HS-5 (cell line): Measurements from ENCODE around the gene GABPB2.
"Not testable (repeated sequence)": the region's sequence is repeated elsewhere in the genome, so short reads cannot be mapped to it uniquely, and the experiment has no call there.

Experiments used
- DNase-seq: peaks from one replicate; pipeline ENCODE4 v3.0.0-alpha.2; 2012; ENCODE audit warnings: low read depth

Gene GABPB2

GRCh38 chr1:151060007-151060656 is 10.4 kb upstream of the GABPB2 start, which contains the start of gene MLLT11:
Gene MLLT11 (plus strand): TSS chr1:151060397. CDS start chr1:151067225, 6,828 bp downstream.
- no peak for DNase-seq

- DNase-seq, result no peak
Observed at GRCh38 chr1:151060657-151061421, 9.7 kb upstream of the GABPB2 start.

- DNase-seq, result no peak
Observed at GRCh38 chr1:151061704-151062103, 8.9 kb upstream of the GABPB2 start.

GRCh38 chr1:151062741-151063371 is 7.7 kb upstream of the GABPB2 start:
- no peak for DNase-seq

- DNase-seq, result no peak
Observed at GRCh38 chr1:151065089-151065645, 5.4 kb upstream of the GABPB2 start.

- DNase-seq, result no peak
Observed at GRCh38 chr1:151067185-151067584, 3.4 kb upstream of the GABPB2 start.

GRCh38 chr1:151069103-151069486 is 1.5 kb upstream of the GABPB2 start:
- DNase-seq, result no peak

GRCh38 chr1:151072224-151072623 is 1.7 kb downstream of the GABPB2 start:
- DNase-seq, result no peak

- DNase-seq, result no peak
Observed at GRCh38 chr1:151085953-151086559, 15.5 kb downstream of the GABPB2 start.

GRCh38 chr1:151097426-151097825 is 26.9 kb downstream of the GABPB2 start:
- not testable (repeated sequence) for DNase-seq

GRCh38 chr1:151098126-151098525 is 27.6 kb downstream of the GABPB2 start:
- DNase-seq, result no peak

GRCh38 chr1:151104630-151105029 is 34.1 kb downstream of the GABPB2 start:
- no peak for DNase-seq

- DNase-seq, result peak; percentile 43
Observed at GRCh38 chr1:151106894-151107293, 36.3 kb downstream of the GABPB2 start.

- DNase-seq, result no peak
Observed at GRCh38 chr1:151108331-151108730, 37.8 kb downstream of the GABPB2 start.

GRCh38 chr1:151113877-151114276 is 43.3 kb downstream of the GABPB2 start:
- no peak for DNase-seq

- no peak for DNase-seq
Observed at GRCh38 chr1:151124763-151125403, 54.3 kb downstream of the GABPB2 start.

GRCh38 chr1:151128800-151129199 is 58.2 kb downstream of the GABPB2 start:
- no peak for DNase-seq

GRCh38 chr1:151130987-151131586 is 60.5 kb downstream of the GABPB2 start:
- no peak for DNase-seq

- no peak for DNase-seq
Observed at GRCh38 chr1:151131701-151132334, 61.3 kb downstream of the GABPB2 start.

GRCh38 chr1:151132335-151133017 is 61.9 kb downstream of the GABPB2 start:
- no peak for DNase-seq
